Coronary artery (tissue), 2 donors: ENCODE measurements around the gene KLHL13.
"Not testable (repeated sequence)": the region's sequence is repeated elsewhere in the genome, so short reads cannot be mapped to it uniquely, and the experiment has no call there.

Experiments used
- DNase-seq: peaks from one replicate; pipeline ENCODE4 v3.0.0-alpha.2; 2017; ENCODE audit warnings: low spot score
- H3K27ac ChIP-seq, 2 donors: fragments of 200-600 bp; sonication (generic); one replicate each; pipeline ENCODE4 v1.5.1; 2016 to 2019
- H3K4me3 ChIP-seq: fragments of 200-600 bp; sonication (generic); 2 replicates; pipeline ENCODE4 v1.5.1; 2016; ENCODE audit warnings: mild to moderate bottlenecking, moderate library complexity
- TF ChIP-seq, protein P1 (sequence below): fragments of 200-600 bp; sonication (generic); IDR thresholded peaks from one replicate; pipeline ENCODE4 v1.5.1; 2019; ENCODE audit warnings: antibody characterized with exemption

KLHL13 gene

DNA sequence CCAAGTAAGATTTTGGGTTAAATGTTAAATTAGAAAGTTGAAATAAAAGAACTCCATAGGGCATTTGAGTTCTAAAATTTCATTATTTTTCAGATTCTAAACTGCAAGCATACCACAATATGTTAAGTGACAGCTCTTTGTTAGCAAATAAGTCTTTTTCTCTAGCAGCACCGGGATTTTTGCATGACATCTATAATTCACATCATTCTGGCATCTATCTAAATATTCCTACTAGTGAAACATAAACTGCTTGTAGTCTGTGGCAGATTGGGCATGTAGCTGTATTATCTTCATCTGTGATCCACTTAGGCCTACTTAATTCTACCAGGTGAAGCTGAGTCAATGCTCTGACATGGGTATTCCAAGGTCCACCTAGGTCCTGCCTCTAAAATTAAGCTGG lies 32.1 kb upstream of the KLHL13 start:
- Histone ChIP-seq H3K4me3 (no peak overlapping the region), H3K27ac (no peak overlapping the region)
- TF ChIP-seq, protein P1, sequence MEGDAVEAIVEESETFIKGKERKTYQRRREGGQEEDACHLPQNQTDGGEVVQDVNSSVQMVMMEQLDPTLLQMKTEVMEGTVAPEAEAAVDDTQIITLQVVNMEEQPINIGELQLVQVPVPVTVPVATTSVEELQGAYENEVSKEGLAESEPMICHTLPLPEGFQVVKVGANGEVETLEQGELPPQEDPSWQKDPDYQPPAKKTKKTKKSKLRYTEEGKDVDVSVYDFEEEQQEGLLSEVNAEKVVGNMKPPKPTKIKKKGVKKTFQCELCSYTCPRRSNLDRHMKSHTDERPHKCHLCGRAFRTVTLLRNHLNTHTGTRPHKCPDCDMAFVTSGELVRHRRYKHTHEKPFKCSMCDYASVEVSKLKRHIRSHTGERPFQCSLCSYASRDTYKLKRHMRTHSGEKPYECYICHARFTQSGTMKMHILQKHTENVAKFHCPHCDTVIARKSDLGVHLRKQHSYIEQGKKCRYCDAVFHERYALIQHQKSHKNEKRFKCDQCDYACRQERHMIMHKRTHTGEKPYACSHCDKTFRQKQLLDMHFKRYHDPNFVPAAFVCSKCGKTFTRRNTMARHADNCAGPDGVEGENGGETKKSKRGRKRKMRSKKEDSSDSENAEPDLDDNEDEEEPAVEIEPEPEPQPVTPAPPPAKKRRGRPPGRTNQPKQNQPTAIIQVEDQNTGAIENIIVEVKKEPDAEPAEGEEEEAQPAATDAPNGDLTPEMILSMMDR: no peak
- no peak for DNase-seq

DNA sequence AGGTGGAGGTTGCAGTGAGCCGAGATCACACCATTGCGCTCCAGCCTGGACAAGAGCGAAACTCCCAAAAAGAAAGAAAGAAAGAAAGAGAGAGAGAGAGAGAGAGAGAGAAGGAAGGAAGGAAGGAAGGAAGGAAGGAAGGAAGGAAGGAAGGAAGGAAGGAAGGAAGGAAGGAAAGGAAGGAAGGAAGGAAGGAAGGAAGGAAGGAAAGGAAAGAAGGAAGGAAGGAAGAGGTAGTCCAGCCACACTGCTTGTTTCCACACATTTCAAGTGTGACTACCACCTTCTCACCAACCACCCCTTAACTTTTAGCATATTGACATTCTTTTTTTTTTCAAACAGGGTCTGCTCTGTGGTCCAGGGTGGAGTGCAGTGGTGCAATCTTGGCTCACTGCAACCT lies 31.2 kb upstream of the KLHL13 start:
- DNase-seq, H3K27ac ChIP-seq, H3K4me3 ChIP-seq: not testable (repeated sequence)

DNA sequence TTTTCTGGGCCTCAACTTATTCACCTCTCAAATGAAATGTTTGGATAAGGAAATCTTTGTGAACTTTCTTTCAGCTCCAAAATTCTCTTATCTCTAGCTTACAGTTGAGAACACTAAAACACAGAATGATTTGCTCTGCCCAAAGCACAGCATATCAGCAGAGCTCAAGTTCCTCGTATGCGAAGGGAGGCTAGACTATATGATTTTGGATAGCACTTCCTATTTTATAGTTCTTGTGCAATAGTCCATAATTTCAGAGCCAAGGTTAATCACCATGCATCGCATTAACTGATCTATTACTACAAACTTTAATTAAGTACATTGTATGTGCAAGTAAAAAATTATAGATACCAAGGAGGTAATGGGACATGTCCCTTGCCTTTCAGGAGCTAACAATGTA lies 27.0 kb upstream of the KLHL13 start:
- Histone ChIP-seq H3K27ac (no peak overlapping the region), H3K4me3 (no peak overlapping the region)
- TF ChIP-seq, protein P1: no peak
- DNase-seq: no peak

DNA sequence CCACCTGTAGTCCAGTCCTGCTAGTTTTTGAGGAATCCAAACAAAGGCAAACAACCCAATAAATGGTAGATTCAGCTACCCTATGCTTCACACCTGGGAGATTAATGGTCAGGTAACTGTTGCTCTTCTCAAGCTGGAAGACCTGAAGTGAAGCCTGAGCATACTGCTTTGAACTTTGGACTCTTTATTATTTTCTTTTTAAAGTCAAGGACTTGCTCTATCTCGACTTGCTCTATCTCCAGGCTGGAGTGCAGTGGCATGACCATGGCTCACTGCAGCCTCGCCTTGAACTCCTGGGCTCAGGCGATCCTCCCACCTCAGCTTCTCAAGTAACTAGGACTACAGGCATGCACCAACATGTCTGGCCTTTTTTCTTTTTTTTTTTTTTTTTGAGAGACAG lies 14.7 kb upstream of the KLHL13 start:
- Histone ChIP-seq H3K27ac (no peak overlapping the region), H3K4me3 (no peak overlapping the region)
- no peak for DNase-seq
- TF ChIP-seq, protein P1: no peak

DNA sequence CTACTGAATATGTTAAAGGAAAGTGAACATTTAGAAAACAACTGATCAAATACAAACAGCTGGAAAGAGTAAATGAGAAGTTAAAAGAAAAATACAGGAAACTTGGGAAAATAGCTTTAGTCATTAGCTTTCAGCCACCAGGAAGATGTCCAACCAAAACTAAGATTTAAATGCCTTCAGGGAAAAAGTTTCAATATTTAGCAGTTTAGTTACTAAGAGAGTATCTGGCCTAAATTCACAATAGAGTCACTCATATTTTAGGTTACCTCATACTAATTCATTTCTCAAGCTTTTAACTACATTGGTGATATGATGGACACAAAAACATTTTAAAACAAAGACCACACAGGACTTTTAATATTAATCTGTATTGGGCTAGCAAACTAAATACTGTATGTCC lies 13.1 kb upstream of the KLHL13 start:
- TF ChIP-seq, protein P1: no peak

DNA sequence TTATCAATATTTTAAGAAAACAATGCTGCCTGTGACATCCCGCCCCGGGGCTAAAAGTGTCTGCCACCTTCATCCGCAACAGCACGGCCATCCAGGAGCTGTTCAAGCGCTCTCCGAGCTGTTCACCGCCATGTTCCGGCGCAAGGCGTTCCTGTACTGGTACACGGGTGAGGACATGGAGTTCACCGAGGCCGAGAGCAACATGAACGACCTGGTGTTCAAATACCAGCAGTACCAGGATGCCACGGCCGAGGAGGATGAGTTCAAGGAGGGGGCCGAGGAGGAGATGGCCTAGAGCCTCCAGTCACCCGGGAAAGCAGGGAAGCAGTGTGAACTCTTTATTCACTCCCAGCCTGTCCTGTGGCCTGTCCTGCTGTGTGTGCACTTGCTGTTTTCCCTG lies 12.1 kb upstream of the KLHL13 start:
- TF ChIP-seq, protein P1: no peak
- DNase-seq: no peak
- no peak overlapping the region for H3K4me3 ChIP-seq
- no peak overlapping the region for H3K27ac ChIP-seq

More for the DNA sequence above, 13.1 kb upstream of the KLHL13 start:
- DNase-seq: no peak
- Histone ChIP-seq H3K27ac (no peak overlapping the region), H3K4me3 (no peak overlapping the region)

DNA sequence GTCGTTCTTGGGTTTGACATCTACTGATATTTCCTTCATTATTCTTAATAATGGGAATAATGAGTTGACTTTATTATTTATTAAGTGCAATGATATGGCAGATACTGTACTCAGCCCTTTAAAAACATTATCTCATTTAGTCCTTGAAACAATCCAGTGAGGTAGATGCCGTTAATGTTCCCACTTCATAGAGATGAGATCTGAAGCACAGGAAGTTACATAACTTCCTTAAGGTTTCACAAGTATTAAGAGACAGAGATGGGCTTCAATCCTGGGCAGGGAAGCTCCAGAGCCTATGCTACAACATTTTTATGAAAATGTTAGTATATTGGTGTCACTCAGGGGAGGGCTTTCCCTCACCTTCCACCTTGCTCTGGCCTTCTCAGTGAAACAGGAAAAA lies 9.7 kb upstream of the KLHL13 start:
- Histone ChIP-seq H3K4me3 (no peak overlapping the region), H3K27ac (no peak overlapping the region)
- TF ChIP-seq, protein P1: no peak
- DNase-seq: no peak

DNA sequence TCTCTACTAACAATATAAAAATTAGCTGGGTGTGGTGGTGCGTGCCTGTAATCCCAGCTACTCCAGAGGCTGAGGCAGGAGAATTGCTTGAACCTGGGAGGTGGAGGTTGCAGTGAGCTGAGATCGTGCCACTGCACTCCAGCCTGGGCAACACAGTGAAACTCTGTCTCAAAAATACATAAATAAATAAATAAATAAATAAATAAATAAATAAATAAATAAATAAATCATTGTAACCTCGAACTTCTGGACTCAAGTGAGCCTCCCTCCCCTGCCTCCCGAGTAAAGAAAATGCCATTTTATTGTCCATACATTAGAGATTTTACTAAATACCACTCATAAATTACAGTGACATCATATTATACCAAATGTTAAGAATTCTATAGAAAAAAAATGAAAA lies 7.6 kb upstream of the KLHL13 start:
- H3K4me3 ChIP-seq, DNase-seq, H3K27ac ChIP-seq: not testable (repeated sequence)
